HG03108 (cell line): ENCODE results near the gene NDUFA9.

Experiments
- ATAC-seq: cut with Tn5 transposase; IDR thresholded peaks from one replicate; pipeline ENCODE4 v1.9.1; 2021; ENCODE audit warnings: moderate library complexity; ENCODE audit not compliant: unreplicated experiment

NDUFA9 gene

DNA sequence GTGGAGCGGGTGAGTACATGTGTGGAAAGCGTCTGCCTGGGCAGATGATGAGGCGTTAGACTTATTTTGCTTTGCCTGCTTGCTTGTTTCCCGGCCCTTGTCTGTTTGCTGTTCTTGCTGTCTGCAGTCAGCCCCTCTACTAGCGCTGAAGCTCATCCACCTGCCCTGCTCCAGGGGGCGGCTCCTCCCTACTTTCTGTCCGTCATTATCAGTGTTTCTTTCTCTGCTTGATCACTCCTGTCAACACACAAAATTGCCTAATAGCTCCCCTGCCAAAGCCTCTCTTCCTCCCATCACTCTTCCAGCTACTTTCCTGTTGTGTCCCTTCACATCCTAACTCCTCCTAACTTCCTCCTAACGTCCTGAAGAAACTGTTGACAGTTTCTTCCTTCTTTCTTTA, 36.4 kb downstream of the NDUFA9 start:
- ATAC-seq: no peak

DNA sequence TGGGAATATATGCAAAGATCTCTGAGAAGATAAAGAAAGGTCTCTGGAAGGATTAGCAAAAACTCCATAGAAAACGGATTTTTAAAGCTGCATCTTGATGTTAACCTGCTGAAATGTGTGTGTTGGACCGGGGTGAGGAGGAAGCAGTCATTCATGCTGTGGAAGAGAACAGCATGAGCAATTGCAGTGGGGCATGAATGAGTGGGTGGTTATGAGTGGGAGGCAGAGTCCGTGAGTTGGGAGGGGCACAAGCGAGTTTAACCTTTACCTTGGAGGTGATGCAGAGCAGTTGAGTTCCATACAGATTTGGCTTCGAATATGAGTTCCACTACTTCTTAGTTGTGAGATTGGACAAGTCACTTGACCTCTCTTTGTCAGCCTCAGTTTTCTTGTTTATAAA, 41.8 kb downstream of the NDUFA9 start:
- no peak for ATAC-seq
